ENCODE results near the gene CAMK2B. TPM values are rescaled to one million over a fixed set of nuclear protein-coding genes. Genes with fewer than 3 reads are reported as not detected.

The CAMK2B gene
- total and polyA plus RNA-seq, 4 donors, result 21.9 to 145 (median 96.0) TPM

- H3K4me3 ChIP-seq (ENCODE audit: low read depth, low read length), result no peak overlapping the region
- peaks cover 37% of the 10 kb centered on the region for H3K4me1 ChIP-seq (ENCODE audit: control insufficient read depth, insufficient read depth, low read length)
- peaks cover 32% of the 10 kb centered on the region for H3K36me3 ChIP-seq (ENCODE audit: control insufficient read depth, insufficient read depth, low read length)
- no peaks in the 10 kb centered on the region for H3K27me3 ChIP-seq (ENCODE audit: control insufficient read depth, insufficient read depth, low read length)
- peak in 1 of 6 donors; percentile 18 for DNase-seq (ENCODE audit: low read depth in 4 of 6, low spot score in 6 of 6)
- no peak overlapping the region for H3K27ac ChIP-seq (ENCODE audit: low read depth, low read length)
- 45% methylated on average over 9 of the region's 13 CpGs for WGBS (ENCODE audit: insufficient coverage)
- no peaks in the 10 kb centered on the region for H3K9me3 ChIP-seq (ENCODE audit: control insufficient read depth, insufficient read depth, low read length)
Measured at GRCh38 chr7:44284216-44284615, 41.2 kb downstream of the CAMK2B start.

GRCh38 chr7:44283381-44284211, 41.8 kb downstream of the CAMK2B start:
- Histone ChIP-seq H3K4me3 (ENCODE audit: low read depth, low read length) (no peak overlapping the region), H3K36me3 (ENCODE audit: control insufficient read depth, insufficient read depth, low read length) (peaks cover 32% of the 10 kb centered on the region), H3K27ac (ENCODE audit: low read depth, low read length) (no peak overlapping the region), H3K9me3 (ENCODE audit: control insufficient read depth, insufficient read depth, low read length) (no peaks in the 10 kb centered on the region), H3K4me1 (ENCODE audit: control insufficient read depth, insufficient read depth, low read length) (peaks cover 35% of the 10 kb centered on the region), H3K27me3 (ENCODE audit: control insufficient read depth, insufficient read depth, low read length) (no peaks in the 10 kb centered on the region)
- no peak for DNase-seq (ENCODE audit: low read depth in 4 of 6, low spot score in 6 of 6)
- WGBS (ENCODE audit: insufficient coverage), result 85% methylated on average over 10 of the region's 15 CpGs

GRCh38 chr7:44282601-44283171, 42.7 kb downstream of the CAMK2B start:
- no peak for DNase-seq (ENCODE audit: low read depth in 4 of 6, low spot score in 6 of 6)
- 85% methylated on average over 8 of the region's 10 CpGs for WGBS (ENCODE audit: insufficient coverage)
- no peak overlapping the region for H3K27ac ChIP-seq (ENCODE audit: low read depth, low read length)
- peaks cover 42% of the 10 kb centered on the region for H3K4me1 ChIP-seq (ENCODE audit: control insufficient read depth, insufficient read depth, low read length)
- no peaks in the 10 kb centered on the region for H3K9me3 ChIP-seq (ENCODE audit: control insufficient read depth, insufficient read depth, low read length)
- H3K36me3 ChIP-seq (ENCODE audit: control insufficient read depth, insufficient read depth, low read length), result peaks cover 36% of the 10 kb centered on the region
- H3K4me3 ChIP-seq (ENCODE audit: low read depth, low read length), result no peak overlapping the region
- H3K27me3 ChIP-seq (ENCODE audit: control insufficient read depth, insufficient read depth, low read length), result no peaks in the 10 kb centered on the region

GRCh38 chr7:44281811-44282600, 43.4 kb downstream of the CAMK2B start:
- H3K4me3 ChIP-seq (ENCODE audit: low read depth, low read length), result no peak overlapping the region
- WGBS (ENCODE audit: insufficient coverage), result 80% methylated on average over 15 of the region's 15 CpGs
- H3K9me3 ChIP-seq (ENCODE audit: control insufficient read depth, insufficient read depth, low read length), result no peaks in the 10 kb centered on the region
- peaks cover 36% of the 10 kb centered on the region for H3K36me3 ChIP-seq (ENCODE audit: control insufficient read depth, insufficient read depth, low read length)
- peaks cover 48% of the 10 kb centered on the region for H3K4me1 ChIP-seq (ENCODE audit: control insufficient read depth, insufficient read depth, low read length)
- H3K27me3 ChIP-seq (ENCODE audit: control insufficient read depth, insufficient read depth, low read length), result no peaks in the 10 kb centered on the region
- no peak overlapping the region for H3K27ac ChIP-seq (ENCODE audit: low read depth, low read length)
- DNase-seq (ENCODE audit: low read depth in 4 of 6, low spot score in 6 of 6), result no peak

- no peak overlapping the region for H3K27ac ChIP-seq (ENCODE audit: low read depth, low read length)
- no peaks in the 10 kb centered on the region for H3K27me3 ChIP-seq (ENCODE audit: control insufficient read depth, insufficient read depth, low read length)
- WGBS (ENCODE audit: insufficient coverage), result 83% methylated on average over 20 of the region's 20 CpGs
- H3K9me3 ChIP-seq (ENCODE audit: control insufficient read depth, insufficient read depth, low read length), result no peaks in the 10 kb centered on the region
- DNase-seq (ENCODE audit: low read depth in 4 of 6, low spot score in 6 of 6), result no peak
- H3K4me3 ChIP-seq (ENCODE audit: low read depth, low read length), result no peak overlapping the region
- peaks cover 36% of the 10 kb centered on the region for H3K36me3 ChIP-seq (ENCODE audit: control insufficient read depth, insufficient read depth, low read length)
- peaks cover 49% of the 10 kb centered on the region for H3K4me1 ChIP-seq (ENCODE audit: control insufficient read depth, insufficient read depth, low read length)
Measured at GRCh38 chr7:44280993-44281721, 44.2 kb downstream of the CAMK2B start.

- H3K36me3 ChIP-seq (ENCODE audit: control insufficient read depth, insufficient read depth, low read length), result peaks cover 36% of the 10 kb centered on the region
- no peaks in the 10 kb centered on the region for H3K27me3 ChIP-seq (ENCODE audit: control insufficient read depth, insufficient read depth, low read length)
- H3K9me3 ChIP-seq (ENCODE audit: control insufficient read depth, insufficient read depth, low read length), result no peaks in the 10 kb centered on the region
- H3K4me1 ChIP-seq (ENCODE audit: control insufficient read depth, insufficient read depth, low read length), result peaks cover 52% of the 10 kb centered on the region
- DNase-seq (ENCODE audit: low read depth in 4 of 6, low spot score in 6 of 6), result no peak
- 68% methylated on average over 4 of the region's 8 CpGs for WGBS (ENCODE audit: insufficient coverage)
- no peak overlapping the region for H3K4me3 ChIP-seq (ENCODE audit: low read depth, low read length)
- no peak overlapping the region for H3K27ac ChIP-seq (ENCODE audit: low read depth, low read length)
Measured at GRCh38 chr7:44280636-44280992, 44.8 kb downstream of the CAMK2B start.

GRCh38 chr7:44279731-44280505, 45.5 kb downstream of the CAMK2B start:
- Histone ChIP-seq H3K4me3 (ENCODE audit: low read depth, low read length) (no peak overlapping the region), H3K27me3 (ENCODE audit: control insufficient read depth, insufficient read depth, low read length) (no peaks in the 10 kb centered on the region), H3K36me3 (ENCODE audit: control insufficient read depth, insufficient read depth, low read length) (peaks cover 36% of the 10 kb centered on the region), H3K4me1 (ENCODE audit: control insufficient read depth, insufficient read depth, low read length) (peaks cover 59% of the 10 kb centered on the region), H3K9me3 (ENCODE audit: control insufficient read depth, insufficient read depth, low read length) (no peaks in the 10 kb centered on the region), H3K27ac (ENCODE audit: low read depth, low read length) (no peak overlapping the region)
- whole genome bisulfite sequencing (ENCODE audit: insufficient coverage), result 85% methylated on average over 8 of the region's 15 CpGs
- DNase-seq (ENCODE audit: low read depth in 4 of 6, low spot score in 6 of 6), result no peak

GRCh38 chr7:44279286-44279685, 46.1 kb downstream of the CAMK2B start:
- WGBS (ENCODE audit: insufficient coverage), result 65% methylated on average over 6 of the region's 6 CpGs

More at GRCh38 chr7:44279286-44279685, 46.1 kb downstream of the CAMK2B start:
- no peaks in the 10 kb centered on the region for H3K27me3 ChIP-seq (ENCODE audit: control insufficient read depth, insufficient read depth, low read length)
- peaks cover 58% of the 10 kb centered on the region for H3K4me1 ChIP-seq (ENCODE audit: control insufficient read depth, insufficient read depth, low read length)
- peaks cover 36% of the 10 kb centered on the region for H3K36me3 ChIP-seq (ENCODE audit: control insufficient read depth, insufficient read depth, low read length)
- DNase-seq (ENCODE audit: low read depth in 4 of 6, low spot score in 6 of 6), result no peak
- H3K27ac ChIP-seq (ENCODE audit: low read depth, low read length), result no peak overlapping the region
- no peaks in the 10 kb centered on the region for H3K9me3 ChIP-seq (ENCODE audit: control insufficient read depth, insufficient read depth, low read length)
- no peak overlapping the region for H3K4me3 ChIP-seq (ENCODE audit: low read depth, low read length)

All from spinal cord (tissue), 10 donors.